ENCODE data around the gene TF. TPM values are rescaled to one million over a fixed set of nuclear protein-coding genes. Genes with fewer than 3 reads are reported as not detected.
A peak's percentile ranks its signal among the peaks of the same experiment; 100 is the strongest.

TF gene
- total RNA-seq, 2 donors from 2014 or later = 1.6 to 2.2 TPM

DNA sequence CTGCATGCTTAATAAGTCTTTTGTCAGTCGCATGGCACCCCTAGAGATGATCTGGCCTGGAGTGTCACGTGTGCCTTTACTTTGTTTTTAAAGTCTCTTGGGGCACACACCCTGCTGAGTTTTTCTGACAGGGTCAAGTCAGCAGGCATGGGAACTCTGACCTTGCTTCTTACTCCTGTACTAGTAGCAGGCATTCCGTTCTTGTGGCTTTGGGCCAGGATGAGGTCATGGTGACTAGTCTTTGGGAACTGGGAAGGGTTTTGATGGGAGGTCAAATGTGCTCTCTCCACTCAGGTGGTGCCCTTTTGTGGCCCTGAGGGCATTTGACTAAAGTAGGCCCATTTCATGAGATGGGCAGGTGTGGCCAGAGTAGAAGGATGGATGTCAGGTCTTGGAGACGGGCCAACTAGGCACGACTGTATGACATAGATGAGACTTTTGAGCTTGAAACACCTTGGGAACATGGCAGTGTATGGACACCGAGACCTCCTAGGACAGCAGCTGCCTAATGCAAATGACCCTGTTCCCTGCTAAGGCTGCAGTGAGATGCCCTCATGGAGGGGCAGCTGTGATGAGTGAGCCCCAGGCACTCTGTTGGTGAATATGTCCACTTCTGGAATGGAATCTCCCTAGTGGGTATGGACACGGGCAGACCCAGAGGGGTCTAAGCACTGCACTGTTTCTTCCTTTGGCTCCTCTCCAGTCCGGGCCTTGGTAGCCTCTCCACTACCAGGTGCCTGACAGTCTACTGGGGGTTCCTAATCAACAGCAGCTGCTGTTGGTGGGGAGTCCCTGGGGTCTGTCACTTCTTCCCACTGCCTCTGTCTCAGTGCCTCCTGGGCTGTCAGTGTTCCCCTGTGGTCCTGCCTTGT, 75.8 kb downstream of the TF start:
- ATAC-seq (ENCODE audit: insufficient number of reproducible peaks, low FRiP score, low read depth) (no peak), DNase-seq (ENCODE audit: low spot score) (peak; percentile 43)
- Histone ChIP-seq H3K27ac (no peak overlapping the region), H3K4me3 (no peak overlapping the region), H3K4me1 (ENCODE audit: control insufficient read depth in 1 of 2, low read depth in 2 of 2) (no peaks in the 10 kb centered on the region), H3K36me3 (peaks cover 26% of the 10 kb centered on the region), H3K9me3 (no peaks in the 10 kb centered on the region), H3K27me3 (replicated peaks; ENCODE audit: insufficient read depth) (no peaks in the 10 kb centered on the region)
- TF ChIP-seq, protein P1, sequence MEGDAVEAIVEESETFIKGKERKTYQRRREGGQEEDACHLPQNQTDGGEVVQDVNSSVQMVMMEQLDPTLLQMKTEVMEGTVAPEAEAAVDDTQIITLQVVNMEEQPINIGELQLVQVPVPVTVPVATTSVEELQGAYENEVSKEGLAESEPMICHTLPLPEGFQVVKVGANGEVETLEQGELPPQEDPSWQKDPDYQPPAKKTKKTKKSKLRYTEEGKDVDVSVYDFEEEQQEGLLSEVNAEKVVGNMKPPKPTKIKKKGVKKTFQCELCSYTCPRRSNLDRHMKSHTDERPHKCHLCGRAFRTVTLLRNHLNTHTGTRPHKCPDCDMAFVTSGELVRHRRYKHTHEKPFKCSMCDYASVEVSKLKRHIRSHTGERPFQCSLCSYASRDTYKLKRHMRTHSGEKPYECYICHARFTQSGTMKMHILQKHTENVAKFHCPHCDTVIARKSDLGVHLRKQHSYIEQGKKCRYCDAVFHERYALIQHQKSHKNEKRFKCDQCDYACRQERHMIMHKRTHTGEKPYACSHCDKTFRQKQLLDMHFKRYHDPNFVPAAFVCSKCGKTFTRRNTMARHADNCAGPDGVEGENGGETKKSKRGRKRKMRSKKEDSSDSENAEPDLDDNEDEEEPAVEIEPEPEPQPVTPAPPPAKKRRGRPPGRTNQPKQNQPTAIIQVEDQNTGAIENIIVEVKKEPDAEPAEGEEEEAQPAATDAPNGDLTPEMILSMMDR (IDR thresholded peaks at IDR 0.05) = no peak

DNA sequence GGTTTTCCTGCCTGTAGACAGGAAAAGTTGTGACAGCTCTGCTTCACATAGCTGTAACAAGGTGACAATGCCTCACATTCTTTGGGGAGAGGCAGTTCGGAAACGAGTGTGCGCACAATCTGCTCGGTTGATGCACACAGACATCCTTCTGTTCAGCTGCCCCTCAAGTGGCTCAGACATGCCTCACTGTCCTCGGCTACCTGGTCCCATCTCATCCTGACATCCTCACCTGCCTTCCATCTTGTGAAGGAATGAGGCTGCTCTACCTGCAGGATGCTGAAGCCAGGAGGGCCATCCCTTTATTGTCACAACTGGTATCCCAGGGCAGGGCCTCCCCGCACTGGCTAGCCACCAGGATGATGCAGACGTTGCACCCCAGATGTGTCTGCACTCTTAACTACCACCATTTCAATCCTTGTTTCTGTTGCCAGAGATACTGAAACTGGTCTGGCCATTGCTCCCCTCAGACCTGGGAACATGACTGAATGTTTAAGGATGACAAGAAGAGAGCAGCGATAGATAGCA, 78.8 kb downstream of the TF start:
- Histone ChIP-seq H3K9me3 (no peaks in the 10 kb centered on the region), H3K4me1 (ENCODE audit: control insufficient read depth in 1 of 2, low read depth in 2 of 2) (peaks cover 0 to 3% of the 10 kb centered on the region in 2 donors), H3K27ac (no peak overlapping the region), H3K4me3 (no peak overlapping the region), H3K36me3 (peaks cover 18% of the 10 kb centered on the region), H3K27me3 (replicated peaks; ENCODE audit: insufficient read depth) (no peaks in the 10 kb centered on the region)
- DNase-seq (ENCODE audit: low spot score) = no peak
- no peak for ATAC-seq (ENCODE audit: insufficient number of reproducible peaks, low FRiP score, low read depth)
- TF ChIP-seq, protein P1 (IDR thresholded peaks at IDR 0.05) = no peak

DNA sequence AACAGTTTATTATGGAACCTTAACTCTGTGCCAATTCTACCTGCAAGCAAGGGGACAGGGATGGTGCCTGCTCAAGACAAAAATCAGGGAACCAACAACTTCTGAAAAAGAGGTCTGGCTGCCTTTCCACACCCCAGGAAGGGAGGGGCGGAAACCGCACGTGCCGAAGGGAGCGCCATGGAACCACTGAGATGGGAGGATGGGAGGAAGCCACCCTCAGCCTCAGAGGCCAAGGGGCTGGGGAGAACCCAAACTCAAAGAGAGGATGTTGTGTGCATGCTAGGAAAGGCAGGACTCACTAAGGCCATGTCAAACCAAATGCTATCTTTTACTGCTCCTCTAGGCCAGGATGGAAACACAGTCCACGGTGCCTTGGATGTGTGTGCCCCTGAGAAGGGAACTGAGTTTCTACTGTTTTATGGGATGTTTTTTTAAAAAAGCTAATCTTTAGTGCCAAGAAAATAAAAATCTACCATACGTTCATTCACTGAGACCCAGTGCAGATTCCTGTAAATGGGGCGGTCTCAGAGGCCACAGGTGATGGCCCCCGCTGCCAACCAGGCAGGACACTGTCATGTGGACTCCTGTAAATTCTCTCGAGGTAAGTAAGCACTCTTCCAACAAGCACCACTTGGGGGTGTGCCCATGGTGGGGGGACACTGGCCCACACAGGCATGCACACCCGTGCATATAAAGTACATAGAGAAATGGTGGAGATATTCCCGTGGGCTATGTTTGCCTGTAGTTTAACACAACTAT, 80.0 kb downstream of the TF start:
- H3K27ac ChIP-seq = no peak overlapping the region
- H3K4me1 ChIP-seq (ENCODE audit: control insufficient read depth in 1 of 2, low read depth in 2 of 2) = peaks cover 0 to 3% of the 10 kb centered on the region in 2 donors
- no peaks in the 10 kb centered on the region for H3K9me3 ChIP-seq
- TF ChIP-seq, protein P1 (IDR thresholded peaks at IDR 0.05) = no peak
- no peak for ATAC-seq (ENCODE audit: insufficient number of reproducible peaks, low FRiP score, low read depth)
- DNase-seq (ENCODE audit: low spot score) = no peak
- H3K36me3 ChIP-seq = peaks cover 9% of the 10 kb centered on the region
- H3K27me3 ChIP-seq (replicated peaks; ENCODE audit: insufficient read depth) = no peaks in the 10 kb centered on the region
- no peak overlapping the region for H3K4me3 ChIP-seq

DNA sequence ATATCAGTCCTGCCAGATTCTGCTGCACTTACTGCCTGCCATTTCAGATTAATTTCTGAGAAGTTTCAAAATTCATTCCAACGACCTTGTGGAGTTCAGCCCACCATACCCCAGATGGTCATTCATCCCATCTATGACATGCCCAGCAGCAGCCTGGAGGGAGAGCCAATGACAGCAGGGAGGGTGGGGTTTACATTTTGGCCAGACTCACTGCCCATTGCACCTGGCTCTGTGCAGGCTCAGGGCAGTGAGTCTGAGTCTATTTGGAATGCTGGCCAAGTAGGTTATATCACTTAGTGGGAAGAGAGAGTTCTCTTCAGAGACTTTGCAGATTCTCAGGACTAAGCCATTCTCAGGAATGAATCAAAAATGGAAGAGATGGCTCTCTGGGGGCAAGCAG, 80.9 kb downstream of the TF start:
- ATAC-seq (ENCODE audit: insufficient number of reproducible peaks, low FRiP score, low read depth) (no peak), DNase-seq (ENCODE audit: low spot score) (no peak)
- no peak overlapping the region for H3K4me3 ChIP-seq
- H3K9me3 ChIP-seq = no peaks in the 10 kb centered on the region
- TF ChIP-seq, protein P1 (IDR thresholded peaks at IDR 0.05) = no peak
- H3K27ac ChIP-seq = no peak overlapping the region
- peaks cover 0 to 3% of the 10 kb centered on the region in 2 donors for H3K4me1 ChIP-seq (ENCODE audit: control insufficient read depth in 1 of 2, low read depth in 2 of 2)
- peaks cover 9% of the 10 kb centered on the region for H3K36me3 ChIP-seq
- H3K27me3 ChIP-seq (replicated peaks; ENCODE audit: insufficient read depth) = no peaks in the 10 kb centered on the region

DNA sequence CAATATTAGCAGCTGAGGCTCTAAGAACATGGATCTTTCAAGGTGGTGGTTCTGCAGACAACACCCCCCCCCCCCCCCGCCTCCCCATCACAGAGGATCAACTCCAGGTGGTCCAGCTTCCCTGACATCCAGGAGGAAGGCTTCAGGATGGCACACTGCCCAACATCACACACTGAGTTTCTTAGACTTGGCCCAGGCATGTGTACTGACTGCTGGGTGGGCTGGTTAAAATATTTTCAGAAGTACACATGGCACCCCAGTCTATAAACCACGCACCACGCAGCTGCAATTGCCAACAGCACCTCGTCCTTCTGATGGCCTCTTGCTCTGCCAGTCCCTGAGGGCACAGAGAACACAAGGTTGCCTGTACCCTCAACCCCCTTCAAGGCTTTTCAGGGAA, 81.5 kb downstream of the TF start:
- Histone ChIP-seq H3K4me3 (no peak overlapping the region), H3K9me3 (no peaks in the 10 kb centered on the region), H3K27ac (no peak overlapping the region), H3K36me3 (peaks cover 7% of the 10 kb centered on the region), H3K27me3 (replicated peaks; ENCODE audit: insufficient read depth) (no peaks in the 10 kb centered on the region), H3K4me1 (ENCODE audit: control insufficient read depth in 1 of 2, low read depth in 2 of 2) (peaks cover 0 to 3% of the 10 kb centered on the region in 2 donors)
- no peak for ATAC-seq (ENCODE audit: insufficient number of reproducible peaks, low FRiP score, low read depth)
- no peak for DNase-seq (ENCODE audit: low spot score)
- TF ChIP-seq, protein P1 (IDR thresholded peaks at IDR 0.05) = no peak
